H1 (cell line): ENCODE measurements around the gene RBM10. TPM values are rescaled to one million over a fixed set of nuclear protein-coding genes. Genes with fewer than 3 reads are reported as not detected.

Source experiments
- CTCF ChIA-PET: fragments of 300-600 bp; sonication (Branson Sonifier 250); formaldehyde crosslinking; loops from one replicate; lab custom pipeline; 2021; ENCODE audit not compliant: partially characterized antibody; lab: Charles Lee
- POLR2A ChIA-PET: fragments of 300-600 bp; sonication (Branson Sonifier 250); formaldehyde crosslinking; loops from one replicate; lab custom pipeline; 2021; ENCODE audit warnings: inconsistent platforms; ENCODE audit not compliant: partially characterized antibody; lab: Charles Lee
- DNase-seq, 2 experiments: peaks; one replicate each; pipeline versions ENCODE4 v3.0.0 to v3.0.0-alpha.2; 2010 to 2022; ENCODE audit warnings: low spot score in 2 of 2, low read depth in 1 of 2, mixed read lengths in 1 of 2
- FAIRE-seq: peaks from 2 replicates; lab custom pipeline; 2011; peaks lifted over from hg19 to GRCh38; lab: Jason Lieb, UNC
- H2AFZ ChIP-seq: 2 replicates; pipeline ENCODE4 v1.8.1; 2012; ENCODE audit warnings: low read length, inconsistent platforms
- H2AK5ac ChIP-seq: 2 replicates; pipeline ENCODE4 v1.6.1; 2013; ENCODE audit warnings: low read depth, low read length
- H2BK120ac ChIP-seq: replicated peaks from 2 replicates; pipeline ENCODE3; 2013; ENCODE audit warnings: low read depth, low read length, inconsistent platforms
- H2BK12ac ChIP-seq: 2 replicates; pipeline ENCODE4 v1.6.1; 2013; ENCODE audit warnings: low read depth, low read length
- H2BK15ac ChIP-seq: 2 replicates; pipeline ENCODE4 v1.6.1; 2013; ENCODE audit warnings: low read length
- H2BK20ac ChIP-seq: 2 replicates; pipeline ENCODE4 v1.6.1; 2013; ENCODE audit warnings: low read length
- H2BK5ac ChIP-seq: 2 replicates; pipeline ENCODE4 v1.6.1; 2013; ENCODE audit warnings: low read depth, low read length
- H3K14ac ChIP-seq: 2 replicates; pipeline ENCODE4 v1.6.1; 2013; ENCODE audit warnings: inconsistent platforms; ENCODE audit not compliant: insufficient read length
- H3K18ac ChIP-seq: 2 replicates; pipeline ENCODE4 v1.6.1; 2013; ENCODE audit warnings: low read length; ENCODE audit errors: extremely low read depth
- H3K23ac ChIP-seq: 2 replicates; pipeline ENCODE4 v1.6.1; 2013; ENCODE audit warnings: inconsistent platforms; ENCODE audit not compliant: insufficient read length
- H3K23me2 ChIP-seq: 2 replicates; pipeline ENCODE4 v1.6.1; 2013; ENCODE audit warnings: low read depth, low read length
- H3K27ac ChIP-seq: 2 replicates; pipeline ENCODE4 v1.6.1; 2011; ENCODE audit warnings: low read depth, low read length, inconsistent platforms
- H3K27me3 ChIP-seq, 4 experiments: replicated peaks in 1 of 4; 1 replicate in 1 of 4; 2 replicates in 3 of 4; pipeline versions ENCODE4 v1.6.1 to v1.8.1; 2011 to 2013; ENCODE audit warnings: low read length in 3 of 4, mild to moderate bottlenecking in 3 of 4, inconsistent platforms in 2 of 4, mixed read lengths in 2 of 4, moderate library complexity in 1 of 4; ENCODE audit not compliant: control insufficient read depth in 3 of 4, insufficient read depth in 3 of 4; ENCODE audit errors: extremely low read depth in 1 of 4
- H3K36me3 ChIP-seq, 4 experiments: 2 replicates each; pipeline versions ENCODE4 v1.6.1 to v1.8.1; 2011 to 2013; ENCODE audit warnings: mild to moderate bottlenecking in 4 of 4, low read length in 3 of 4, moderate library complexity in 2 of 4, control low read depth in 1 of 4, inconsistent platforms in 1 of 4; ENCODE audit not compliant: insufficient read depth in 4 of 4, control insufficient read depth in 2 of 4
- H3K4ac ChIP-seq: replicated peaks from 2 replicates; pipeline ENCODE3; 2013; ENCODE audit warnings: low read length, low read depth, mixed read lengths, inconsistent platforms; ENCODE audit not compliant: insufficient read length
- H3K4me1 ChIP-seq, 4 experiments: replicated peaks in 1 of 4; 1 replicate in 1 of 4; 2 replicates in 3 of 4; pipeline versions ENCODE4 v1.6.1 to v1.8.1; 2011 to 2013; ENCODE audit warnings: low read length in 3 of 4, inconsistent platforms in 2 of 4, mixed read lengths in 1 of 4; ENCODE audit not compliant: insufficient read depth in 4 of 4, control insufficient read depth in 3 of 4
- H3K4me2 ChIP-seq, 2 experiments: 2 replicates each; pipeline versions ENCODE4 v1.6.1 to v1.8.1; 2011 to 2013; ENCODE audit warnings: low read depth in 2 of 2, low read length in 2 of 2, control low read depth in 1 of 2, inconsistent platforms in 1 of 2, mild to moderate bottlenecking in 1 of 2; ENCODE audit not compliant: insufficient read depth in 1 of 2
- H3K4me3 ChIP-seq, 4 experiments: fragments of 200-600, 300-600 bp in 1 of 4; sonication (generic), shearing (Covaris generic), sonication (Bioruptor Twin) in 1 of 4; 2 replicates each; pipeline versions ENCODE4 v1.5.1 to v1.8.1; 2011 to 2016; ENCODE audit warnings: low read length in 4 of 4, low read depth in 3 of 4, control low read depth in 2 of 4, inconsistent platforms in 2 of 4, mild to moderate bottlenecking in 2 of 4, mixed read lengths in 1 of 4, moderate library complexity in 1 of 4; ENCODE audit not compliant: insufficient read depth in 2 of 4; ENCODE audit errors: extremely low read depth in 1 of 4
- H3K56ac ChIP-seq: replicated peaks from 2 replicates; pipeline ENCODE3; 2013; ENCODE audit warnings: low read depth, mild to moderate bottlenecking, mixed read lengths, low read length, inconsistent platforms; ENCODE audit not compliant: insufficient read length
- H3K79me1 ChIP-seq: 2 replicates; pipeline ENCODE4 v1.6.1; 2013; ENCODE audit warnings: low read depth, low read length, control low read depth
- H3K79me2 ChIP-seq, 2 experiments: 2 replicates each; pipeline versions ENCODE4 v1.6.1 to v1.8.1; 2012 to 2013; ENCODE audit warnings: low read length in 2 of 2, mild to moderate bottlenecking in 2 of 2, inconsistent platforms in 1 of 2; ENCODE audit not compliant: insufficient read depth in 2 of 2, control insufficient read depth in 1 of 2
- H3K9ac ChIP-seq, 4 experiments: replicated peaks in 1 of 4; 1 replicate in 1 of 4; 2 replicates in 3 of 4; pipeline versions ENCODE4 v1.6.1 to v1.8.1; 2011 to 2013; ENCODE audit warnings: low read depth in 3 of 4, low read length in 3 of 4, control low read depth in 2 of 4, mild to moderate bottlenecking in 2 of 4, moderate library complexity in 2 of 4, inconsistent platforms in 1 of 4; ENCODE audit errors: extremely low read depth in 1 of 4
- H3K9me3 ChIP-seq, 2 experiments: 2 replicates each; pipeline versions ENCODE4 v1.6.1 to v1.8.1; 2012 to 2013; ENCODE audit warnings: mild to moderate bottlenecking in 2 of 2, moderate library complexity in 2 of 2, control low read depth in 1 of 2, inconsistent platforms in 1 of 2, low read depth in 1 of 2, low read length in 1 of 2, mixed read lengths in 1 of 2; ENCODE audit not compliant: insufficient read depth in 2 of 2
- H4K20me1 ChIP-seq, 2 experiments: replicated peaks in 1 of 2; 2 replicates each; pipeline versions ENCODE3 to v1.8.1; 2011 to 2013; ENCODE audit warnings: inconsistent platforms in 2 of 2, low read length in 2 of 2, mild to moderate bottlenecking in 1 of 2; ENCODE audit not compliant: insufficient read depth in 2 of 2, control insufficient read depth in 1 of 2
- H4K5ac ChIP-seq: 2 replicates; pipeline ENCODE4 v1.6.1; 2013; ENCODE audit warnings: low read length, low read depth, mixed read lengths, inconsistent platforms; ENCODE audit not compliant: insufficient read length
- H4K8ac ChIP-seq: 2 replicates; pipeline ENCODE4 v1.8.0; 2013; ENCODE audit warnings: mild to moderate bottlenecking, moderate library complexity, low read length, inconsistent platforms; ENCODE audit not compliant: insufficient read depth; ENCODE audit errors: extremely low read depth
- H4K91ac ChIP-seq: replicated peaks from 2 replicates; pipeline ENCODE3; 2013; ENCODE audit warnings: low read length, mixed read lengths, inconsistent platforms; ENCODE audit not compliant: insufficient read length
- BACH1 ChIP-seq: IDR thresholded peaks from 2 replicates; pipeline ENCODE4 v1.6.1; 2012; ENCODE audit warnings: low read length, improper control_type of control experiment
- EGR1 ChIP-seq: IDR thresholded peaks from 2 replicates; pipeline ENCODE4 v1.6.1; 2011; ENCODE audit warnings: low read depth, low read length, borderline replicate concordance
- EP300 ChIP-seq, 2 experiments: IDR thresholded peaks; 1 replicate in 1 of 2; 2 replicates in 1 of 2; pipeline ENCODE4 v1.6.1; 2011 to 2012; ENCODE audit warnings: low read depth in 2 of 2, low read length in 2 of 2, mild to moderate bottlenecking in 2 of 2, borderline replicate concordance in 1 of 2, inconsistent platforms in 1 of 2, moderate library complexity in 1 of 2
- GABPA ChIP-seq: IDR thresholded peaks from 2 replicates; pipeline ENCODE4 v1.6.1; 2011; ENCODE audit warnings: mild to moderate bottlenecking, low read length, moderate library complexity, borderline replicate concordance; ENCODE audit not compliant: insufficient read depth
- HDAC2 ChIP-seq, 2 experiments: fragments of 300-600 bp in 1 of 2; sonication (generic) in 1 of 2; IDR thresholded peaks; 2 replicates each; pipeline ENCODE4 v1.6.1; 2011 to 2012; ENCODE audit warnings: low read depth in 2 of 2, low read length in 2 of 2, mild to moderate bottlenecking in 2 of 2, moderate library complexity in 2 of 2, borderline replicate concordance in 1 of 2, inconsistent platforms in 1 of 2
- KDM1A ChIP-seq: fragments of 200-600, 300-600 bp; sonication (generic); IDR thresholded peaks from 2 replicates; pipeline ENCODE4 v1.7.1; 2016; ENCODE audit warnings: mild to moderate bottlenecking, low read length, borderline replicate concordance
- KDM4A ChIP-seq: IDR thresholded peaks from one replicate; pipeline ENCODE4 v1.7.1; 2012; ENCODE audit warnings: low read depth, mild to moderate bottlenecking, moderate library complexity, low read length, inconsistent platforms; ENCODE audit not compliant: severe bottlenecking
- POU5F1 ChIP-seq: IDR thresholded peaks from 2 replicates; pipeline ENCODE4 v1.6.1; 2011; ENCODE audit warnings: low read depth, mild to moderate bottlenecking, low read length, moderate library complexity
- RXRA ChIP-seq: IDR thresholded peaks from 2 replicates; pipeline ENCODE4 v1.6.1; 2011; ENCODE audit warnings: low read depth, mild to moderate bottlenecking, low read length, moderate library complexity; ENCODE audit not compliant: insufficient read depth
- WGBS, 2 experiments: shearing (Covaris generic) in 1 of 2; methylation state at CpG; one replicate each; pipeline versions ENCODE4 v1.1.6 to v1.1.7; 2013 to 2015; ENCODE audit warnings: low lambda C conversion rate in 2 of 2, mixed read lengths in 2 of 2, inconsistent platforms in 1 of 2, low coverage in 1 of 2, missing lambda C conversion rate in 1 of 2; ENCODE audit not compliant: insufficient replicate concordance in 2 of 2, insufficient coverage in 1 of 2, insufficient read length in 1 of 2; ENCODE audit errors: extremely low coverage in 1 of 2, missing lambda C conversion rate in 1 of 2; 5-methylcytosine and 5-hydroxymethylcytosine counted together
- polyA plus RNA-seq, 7 experiments: library from polyadenylated mRNA; depleted of rRNA in 3 of 7; stranded (reverse) in 5 of 7; unstranded in 2 of 7; fragments of >200 nt in 5 of 7; fragments of 200-250 nt in 2 of 7; gene quantifications; 1 replicate in 5 of 7; 2 replicates in 1 of 7; 4 replicates in 1 of 7; pipeline versions ENCODE4 v1.2.1 to v1.2.3, GENCODE V29; 2011 to 2013; ENCODE audit warnings: missing spikeins in 2 of 7, mixed read lengths in 2 of 7
- total RNA-seq: library from RNA; stranded (reverse); fragmentation: NEBNext Ultra II Directional; extraction: Animal tissue kit (Norgen Biotek cat#: 25700); gene quantifications from 2 replicates; pipeline ENCODE4 v1.2.1, GENCODE V29; 2021
- TF ChIP-seq, protein P1 (sequence below): IDR thresholded peaks from 2 replicates; pipeline ENCODE4 v1.6.1; 2012; ENCODE audit warnings: low read length, inconsistent platforms

RBM10 gene
- total and polyA plus RNA-seq, 2 of the 8 experiments (the other 6 are each of a cell fraction or from before 2014, with no cell fraction given) = 35.7 to 64.0 TPM

DNA sequence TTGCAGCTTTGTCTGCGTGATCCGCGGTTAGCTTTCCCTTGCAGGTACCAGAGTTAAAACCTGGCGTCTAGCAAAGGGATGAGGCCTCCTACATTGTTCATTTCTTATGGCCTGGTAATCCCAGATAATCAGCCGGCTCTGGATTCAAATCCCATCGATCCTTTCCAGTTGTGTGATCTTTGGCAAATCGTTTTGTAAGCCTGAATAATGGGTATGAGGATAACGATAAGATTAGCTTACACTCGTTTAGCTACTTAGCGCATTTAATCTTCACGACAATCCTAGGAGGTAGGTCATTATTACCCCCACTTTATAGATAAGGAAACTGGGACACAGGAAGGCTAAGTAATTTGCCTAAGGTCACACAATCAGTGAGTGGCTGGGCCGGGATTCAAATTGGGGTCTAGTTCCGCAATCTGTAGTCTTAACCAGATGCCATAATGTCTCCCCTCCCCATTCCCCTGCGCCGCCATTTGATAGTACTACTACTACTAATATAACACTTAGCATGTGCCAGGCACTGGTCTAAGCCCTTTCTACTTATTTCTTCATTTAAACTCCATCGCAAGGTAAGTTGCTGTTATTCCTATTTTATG lies 46.9 kb downstream of the RBM10 start:
- no peaks in the 10 kb centered on the region for H3K27me3 ChIP-seq
- H3K9me3 ChIP-seq = no peaks in the 10 kb centered on the region
- no peak overlapping the region for H3K4ac ChIP-seq
- no peak overlapping the region for H3K56ac ChIP-seq
- no peak overlapping the region for H3K14ac ChIP-seq
- no peak overlapping the region for H3K23ac ChIP-seq
- CTCF ChIA-PET = interaction anchor here (1.0 kb wide), 1 partner anchor 332 kb away, joined by 3 read pairs; no protein-coding TSS in a partner anchor
- no peak overlapping the region for H3K18ac ChIP-seq
- H3K4me3 ChIP-seq = peak overlapping the region; percentile 40 to 86 (median 54)
- peak overlapping the region in 2 of 4 experiments; percentile 13 to 54; a peak in 3 of 7 replicates for H3K9ac ChIP-seq
- H2AFZ ChIP-seq = no peak overlapping the region; the same call in 1 of the 2 replicates
- H3K27ac ChIP-seq = no peak overlapping the region
- DNase-seq = no peak
- no peak for FAIRE-seq
- no peak overlapping the region for H4K5ac ChIP-seq
- peaks cover 16 to 30% of the 10 kb centered on the region in 2 experiments; a peak in 3 of 4 replicates for H3K79me2 ChIP-seq
- no peak overlapping the region for H2BK20ac ChIP-seq
- peak overlapping the region; percentile 83 to 93 for H3K4me2 ChIP-seq
- no peak overlapping the region for H2BK120ac ChIP-seq
- H4K91ac ChIP-seq = no peak overlapping the region
- no peak overlapping the region for H2AK5ac ChIP-seq
- peaks cover 4 to 14% of the 10 kb centered on the region in 2 experiments for H4K20me1 ChIP-seq
- peaks cover 0 to 7% (median 4%) of the 10 kb centered on the region in 4 experiments; a peak in 3 of 8 replicates for H3K36me3 ChIP-seq
- H2BK12ac ChIP-seq = no peak overlapping the region
- no peak overlapping the region for H4K8ac ChIP-seq
- POLR2A ChIA-PET = interaction anchor here (0.9 to 1.9 kb wide), 3 partner anchors 26 to 130 kb away, joined by 3 to 11 read pairs (median 3); partner anchors contain the start of gene CDK16
- peaks cover 2% of the 10 kb centered on the region; the same call in 1 of the 2 replicates for H3K23me2 ChIP-seq
- H2BK5ac ChIP-seq = no peak overlapping the region
- WGBS, 2 experiments = 42% methylated on average over 16 of the region's 16 CpGs; no CpG with 5 or more reads in 1 of the 2 experiments
- H3K79me1 ChIP-seq = no peaks in the 10 kb centered on the region
- H3K4me1 ChIP-seq = peaks cover 2 to 11% (median 5%) of the 10 kb centered on the region in 4 experiments
- no peak overlapping the region for H2BK15ac ChIP-seq
- TF ChIP-seq KDM4A = no peak
- no peak for TF ChIP-seq EP300 (IDR thresholded peaks at IDR 0.05; ENCODE audit: borderline replicate concordance in 1 of 2, low read depth in 2 of 2, low read length in 2 of 2)
- TF ChIP-seq POU5F1 = no peak
- TF ChIP-seq EGR1 = no peak
- no peak for TF ChIP-seq KDM1A
- TF ChIP-seq, protein P1, sequence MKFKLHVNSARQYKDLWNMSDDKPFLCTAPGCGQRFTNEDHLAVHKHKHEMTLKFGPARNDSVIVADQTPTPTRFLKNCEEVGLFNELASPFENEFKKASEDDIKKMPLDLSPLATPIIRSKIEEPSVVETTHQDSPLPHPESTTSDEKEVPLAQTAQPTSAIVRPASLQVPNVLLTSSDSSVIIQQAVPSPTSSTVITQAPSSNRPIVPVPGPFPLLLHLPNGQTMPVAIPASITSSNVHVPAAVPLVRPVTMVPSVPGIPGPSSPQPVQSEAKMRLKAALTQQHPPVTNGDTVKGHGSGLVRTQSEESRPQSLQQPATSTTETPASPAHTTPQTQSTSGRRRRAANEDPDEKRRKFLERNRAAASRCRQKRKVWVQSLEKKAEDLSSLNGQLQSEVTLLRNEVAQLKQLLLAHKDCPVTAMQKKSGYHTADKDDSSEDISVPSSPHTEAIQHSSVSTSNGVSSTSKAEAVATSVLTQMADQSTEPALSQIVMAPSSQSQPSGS = no peak
- no peak for TF ChIP-seq BACH1
- TF ChIP-seq HDAC2 (IDR thresholded peaks at IDR 0.05; ENCODE audit: borderline replicate concordance in 1 of 2, low read depth in 2 of 2, low read length in 2 of 2) = no peak
- no peak for TF ChIP-seq RXRA
- no peak for TF ChIP-seq GABPA
